Breast epithelium (tissue), 3 donors: ENCODE data around the gene NAALADL2.

Experiments used
- POLR2AphosphoS5 ChIP-seq, 3 donors: sonication (generic); formaldehyde crosslinking; IDR thresholded peaks; one replicate each; pipeline ENCODE4 v1.6.1; 2017; ENCODE audit warnings: antibody characterized with exemption in 3 of 3
- TF ChIP-seq, protein P1 (sequence below), 3 donors: fragments of 450-650 bp; IDR thresholded peaks; one replicate each; pipeline ENCODE4 v1.5.1; 2016 to 2017; ENCODE audit warnings: antibody characterized with exemption in 3 of 3, mild to moderate bottlenecking in 3 of 3, moderate library complexity in 3 of 3

DNA sequence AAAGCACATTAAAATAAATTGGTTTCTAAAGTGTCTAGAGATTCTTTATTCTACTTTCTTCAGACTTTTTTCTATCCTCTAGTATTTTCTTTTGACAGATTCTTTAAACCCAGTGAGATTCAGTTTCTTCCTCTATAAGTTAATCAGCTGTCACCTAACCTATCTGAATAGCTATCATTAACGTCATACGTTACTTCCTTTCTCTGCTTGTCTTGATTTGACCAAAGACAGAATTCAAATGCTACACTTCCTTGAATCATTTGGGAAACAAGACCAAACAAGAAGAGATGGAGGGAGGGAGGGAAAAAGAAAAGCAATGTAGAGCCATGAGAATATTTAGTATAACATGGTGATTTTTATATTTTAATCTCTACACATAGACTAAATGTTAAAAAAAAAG, 235.2 kb downstream of the NAALADL2 start:
- TF ChIP-seq, protein P1, sequence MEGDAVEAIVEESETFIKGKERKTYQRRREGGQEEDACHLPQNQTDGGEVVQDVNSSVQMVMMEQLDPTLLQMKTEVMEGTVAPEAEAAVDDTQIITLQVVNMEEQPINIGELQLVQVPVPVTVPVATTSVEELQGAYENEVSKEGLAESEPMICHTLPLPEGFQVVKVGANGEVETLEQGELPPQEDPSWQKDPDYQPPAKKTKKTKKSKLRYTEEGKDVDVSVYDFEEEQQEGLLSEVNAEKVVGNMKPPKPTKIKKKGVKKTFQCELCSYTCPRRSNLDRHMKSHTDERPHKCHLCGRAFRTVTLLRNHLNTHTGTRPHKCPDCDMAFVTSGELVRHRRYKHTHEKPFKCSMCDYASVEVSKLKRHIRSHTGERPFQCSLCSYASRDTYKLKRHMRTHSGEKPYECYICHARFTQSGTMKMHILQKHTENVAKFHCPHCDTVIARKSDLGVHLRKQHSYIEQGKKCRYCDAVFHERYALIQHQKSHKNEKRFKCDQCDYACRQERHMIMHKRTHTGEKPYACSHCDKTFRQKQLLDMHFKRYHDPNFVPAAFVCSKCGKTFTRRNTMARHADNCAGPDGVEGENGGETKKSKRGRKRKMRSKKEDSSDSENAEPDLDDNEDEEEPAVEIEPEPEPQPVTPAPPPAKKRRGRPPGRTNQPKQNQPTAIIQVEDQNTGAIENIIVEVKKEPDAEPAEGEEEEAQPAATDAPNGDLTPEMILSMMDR (IDR thresholded peaks at IDR 0.05) = no peak
- TF ChIP-seq POLR2AphosphoS5 (IDR thresholded peaks at IDR 0.05) = no peak
